Jurkat, Clone E6-1 (cell line): ENCODE results near the gene B4GALT6.
A peak's percentile ranks its signal among the peaks of the same experiment; 100 is the strongest.

Experiments used
- DNase-seq: peaks from one replicate; pipeline ENCODE4 v3.0.0-alpha.2; 2011; ENCODE audit warnings: low read depth, low spot score
- H3K4me3 ChIP-seq: 2 replicates; pipeline ENCODE4 v1.5.1; 2011; ENCODE audit warnings: mild to moderate bottlenecking, low read length, control low read depth, moderate library complexity

B4GALT6 gene

DNA sequence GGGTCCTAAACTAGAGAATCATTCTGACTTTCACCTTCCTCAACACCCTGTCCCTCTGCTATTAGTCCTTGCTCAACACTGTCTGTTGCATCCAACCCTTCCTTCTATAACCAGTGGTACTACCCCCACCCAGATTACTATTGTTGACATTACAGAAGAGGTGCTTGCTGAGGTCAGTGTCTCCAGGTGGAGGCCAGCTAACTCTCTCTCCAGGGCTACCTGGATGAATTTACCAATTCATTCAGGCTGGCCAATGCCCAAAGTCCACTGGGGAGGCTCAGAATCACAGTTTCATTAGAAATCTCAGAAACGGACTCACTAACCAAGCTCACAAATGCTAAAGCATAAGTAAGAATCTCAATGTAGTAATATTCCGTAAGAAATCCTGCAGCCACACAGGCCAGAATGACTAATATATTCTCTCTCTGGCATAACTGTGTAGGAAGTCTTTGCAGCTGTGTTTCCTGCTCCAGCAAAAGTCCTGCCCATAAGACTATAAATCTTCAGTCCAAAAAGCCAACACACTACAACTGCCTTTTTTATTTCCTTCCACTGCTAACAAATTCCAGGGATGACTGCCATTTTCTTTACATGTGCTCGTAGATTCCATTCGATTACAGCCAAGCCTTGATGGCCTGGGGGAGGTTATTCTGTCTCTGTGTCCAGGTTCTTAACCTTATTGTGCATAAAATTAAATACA, 102.7 kb downstream of the B4GALT6 start:
- H3K4me3 ChIP-seq: no peak overlapping the region
- DNase-seq: no peak

DNA sequence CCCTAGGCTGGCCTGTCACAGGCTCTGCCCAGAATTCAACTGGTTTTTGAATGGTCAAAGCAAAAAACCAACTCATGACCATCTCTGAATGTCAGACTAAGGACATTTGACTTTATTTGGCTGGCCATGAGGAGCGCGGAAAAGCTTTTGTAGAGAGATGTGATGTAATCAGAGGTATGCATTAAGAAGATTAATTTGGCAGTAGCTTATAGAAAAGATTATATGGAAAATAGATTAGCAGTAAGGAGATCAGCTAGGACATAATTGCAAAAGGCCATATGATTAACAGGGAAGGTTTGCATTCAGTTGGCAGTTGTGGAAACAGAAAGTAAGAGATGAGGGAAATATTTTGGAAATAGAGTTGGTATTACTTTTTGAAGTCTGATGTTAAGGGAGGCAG, 105.0 kb downstream of the B4GALT6 start:
- H3K4me3 ChIP-seq: no peak overlapping the region

DNA sequence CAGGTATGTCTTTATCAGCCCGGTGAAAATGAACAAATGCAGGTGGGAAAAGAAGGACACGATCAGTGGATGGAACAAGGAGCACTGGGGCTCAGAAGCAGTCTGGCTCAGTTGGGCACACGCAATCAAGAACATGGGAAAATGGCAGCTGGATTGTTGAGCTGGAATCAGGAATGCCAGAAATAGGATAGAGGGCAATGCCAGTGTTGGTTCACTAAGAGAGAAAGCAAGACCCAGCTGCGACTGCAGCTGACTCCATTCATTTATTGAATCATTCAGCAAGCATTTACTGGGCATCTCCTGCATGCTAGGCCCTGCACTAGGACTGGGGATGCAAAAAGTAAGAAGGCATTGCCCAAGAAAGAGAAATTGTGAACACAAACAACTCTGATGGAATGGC, 106.3 kb downstream of the B4GALT6 start:
- no peak overlapping the region for H3K4me3 ChIP-seq

More for the DNA sequence above, 105.0 kb downstream of the B4GALT6 start:
- DNase-seq: no peak

DNA sequence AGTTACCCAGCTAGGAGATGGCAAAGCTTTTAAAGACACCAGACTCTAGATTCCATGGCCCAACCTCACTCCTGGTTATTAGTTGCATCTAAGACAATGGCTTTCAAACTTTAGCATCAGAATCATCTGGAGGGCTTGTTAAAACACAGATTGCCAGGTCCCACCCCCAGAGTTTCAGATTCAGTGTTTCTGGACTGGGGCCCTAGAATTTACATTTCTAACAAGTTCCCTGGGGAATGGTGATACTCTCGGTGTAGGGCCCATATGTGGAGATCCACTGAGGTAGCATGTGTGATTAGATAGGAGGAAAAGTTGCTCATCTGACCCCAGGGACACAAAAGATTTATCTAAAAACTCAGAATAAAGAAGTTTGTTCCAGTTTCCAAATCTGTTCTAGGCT, 107.2 kb downstream of the B4GALT6 start:
- DNase-seq: no peak
- no peak overlapping the region for H3K4me3 ChIP-seq

More for the DNA sequence above, 106.3 kb downstream of the B4GALT6 start:
- DNase-seq: no peak

DNA sequence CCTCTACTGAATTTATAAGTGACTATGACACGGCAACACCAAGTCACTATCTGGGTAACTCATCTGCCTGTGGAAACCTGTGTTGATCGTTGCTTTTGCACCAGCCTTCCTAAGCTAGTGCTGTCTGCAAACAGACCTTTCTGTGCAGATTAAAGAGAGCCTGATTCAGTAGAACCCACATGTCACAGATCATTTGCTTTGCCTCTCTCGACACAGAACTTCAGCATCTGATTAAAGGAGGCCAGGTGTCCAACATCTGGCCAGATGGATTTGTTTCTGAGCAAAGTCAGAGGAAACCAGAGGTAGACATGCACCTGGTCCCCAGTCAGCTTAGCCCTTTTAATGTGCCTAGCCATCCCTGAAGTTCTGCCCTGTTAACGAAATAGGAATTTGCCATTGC, 107.7 kb downstream of the B4GALT6 start:
- DNase-seq: peak; percentile 44
- H3K4me3 ChIP-seq: no peak overlapping the region

DNA sequence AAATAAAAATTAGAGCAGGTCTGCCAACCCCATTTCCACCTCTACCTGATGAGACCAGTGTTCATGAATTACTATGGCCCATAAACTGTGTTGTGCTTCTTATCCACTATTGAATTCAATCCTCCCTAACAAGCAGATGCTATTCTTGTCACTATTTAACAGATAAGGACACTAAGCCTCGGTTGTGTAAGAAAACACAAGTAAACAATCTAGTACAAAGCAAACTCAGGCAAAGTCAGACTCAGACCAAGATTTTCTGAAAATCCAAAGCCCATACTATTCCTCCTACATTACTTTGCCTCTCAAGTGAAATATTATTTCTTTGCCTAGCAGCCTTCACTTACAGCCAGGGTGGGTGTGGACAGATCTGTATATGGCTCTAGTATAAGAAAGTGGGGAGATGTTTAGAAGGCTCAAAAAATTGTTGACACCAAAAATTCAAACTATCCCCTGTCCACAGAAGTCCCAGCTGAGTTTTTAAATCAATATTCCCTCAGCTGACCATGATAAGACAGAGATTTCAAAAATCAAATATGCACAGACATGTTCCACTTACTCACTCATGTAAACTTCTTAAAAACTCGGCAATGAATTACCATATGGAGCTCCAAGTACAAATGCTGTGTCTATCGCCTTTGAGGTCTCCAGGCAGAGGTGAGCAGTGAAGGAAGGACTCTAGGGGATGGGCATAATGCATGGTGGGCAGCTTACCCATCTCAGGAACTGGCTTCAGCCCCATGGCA, 108.7 kb downstream of the B4GALT6 start:
- no peak for DNase-seq
- H3K4me3 ChIP-seq: no peak overlapping the region

DNA sequence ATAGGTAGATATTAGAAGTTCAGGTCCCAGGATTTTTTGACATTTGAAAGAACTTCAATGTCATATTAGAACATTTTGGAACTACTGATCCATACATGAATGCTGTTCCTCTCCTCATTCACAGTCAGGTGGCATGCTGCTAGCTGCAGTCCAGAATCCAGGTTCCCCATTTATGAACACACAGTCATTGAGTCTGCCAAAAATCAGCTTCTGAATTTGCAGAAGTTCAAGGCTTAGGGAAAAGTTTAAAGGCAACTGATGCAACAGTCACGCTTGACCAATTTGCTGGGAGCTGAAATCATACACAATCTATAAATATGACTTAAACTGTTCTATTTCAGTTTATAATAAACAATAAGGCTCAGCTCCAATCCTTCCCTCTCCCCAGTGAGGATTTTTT, 110.0 kb downstream of the B4GALT6 start:
- DNase-seq: no peak
- H3K4me3 ChIP-seq: no peak overlapping the region
